Measurements from ENCODE around the gene MAGEA11.
"Not testable (repeated sequence)": the region's sequence is repeated elsewhere in the genome, so short reads cannot be mapped to it uniquely, and the experiment has no call there.

MAGEA11 gene

DNA sequence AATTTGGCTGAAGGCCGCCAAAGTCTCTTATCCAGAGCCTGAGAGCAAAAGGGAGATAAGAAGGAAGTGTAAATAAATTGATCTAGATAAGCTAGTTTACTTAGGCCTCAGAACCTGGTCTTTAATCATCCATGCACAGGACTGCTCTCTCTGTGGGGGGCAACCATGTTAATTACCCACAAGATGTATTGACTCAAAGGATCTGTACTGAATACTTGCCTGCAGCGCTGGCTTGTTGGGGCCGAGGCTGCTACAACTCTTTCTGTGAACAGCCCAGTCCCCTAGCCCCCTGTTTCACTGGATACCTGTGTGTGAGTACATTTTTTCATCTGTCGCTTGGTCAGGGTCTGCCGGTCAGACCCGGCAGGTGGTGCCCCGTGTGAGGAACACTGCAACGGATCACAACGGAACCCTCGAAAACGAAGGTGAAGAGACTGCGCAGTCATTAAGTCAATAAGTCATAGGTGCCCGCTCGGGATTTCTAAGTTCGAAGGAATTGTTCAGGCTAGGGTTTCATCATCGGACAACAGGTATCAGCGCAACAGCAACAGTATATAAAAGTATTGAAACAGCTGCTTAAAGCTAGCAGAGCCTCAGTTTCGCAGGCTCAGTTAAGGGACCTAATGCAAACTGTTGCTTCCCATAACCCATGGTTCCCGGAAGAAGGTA lies 8.3 kb downstream of the MAGEA11 start:
- DNase-seq, result no peak

- DNase-seq, result not testable (repeated sequence)
These were observed 9.4 kb downstream of the MAGEA11 start for GRCh38 chrX:149721241-149721640.

- DNase-seq, result no peak
These were observed 9.9 kb downstream of the MAGEA11 start for GRCh38 chrX:149721778-149722177.

DNA sequence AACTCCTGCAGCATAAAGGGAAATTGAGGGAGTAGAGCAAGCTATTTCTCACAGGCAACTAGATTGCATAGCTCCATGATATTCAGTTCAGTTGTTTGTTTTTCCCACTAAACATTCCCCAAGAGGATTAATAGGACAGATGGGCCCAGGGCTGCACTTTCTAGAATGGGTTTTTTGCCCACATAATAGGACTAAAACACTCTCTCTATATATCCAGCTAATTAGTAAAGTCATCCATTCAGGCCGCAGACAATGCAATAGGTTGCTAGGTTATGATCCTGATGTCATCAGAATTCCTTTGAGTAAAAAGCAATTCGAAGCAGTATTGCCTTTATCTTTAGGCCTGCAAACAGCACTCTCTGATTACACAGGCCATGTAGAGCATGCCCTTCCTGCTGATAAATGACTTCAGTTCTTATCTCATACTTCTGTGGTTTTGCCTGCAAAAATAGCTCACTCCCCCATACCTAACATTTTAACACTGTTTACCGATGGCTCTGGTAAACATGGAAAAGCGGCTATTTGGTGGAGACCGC lies 11.8 kb downstream of the MAGEA11 start:
- DNase-seq, result not testable (repeated sequence)

- DNase-seq, result not testable (repeated sequence)
These were observed 15.4 kb downstream of the MAGEA11 start for GRCh38 chrX:149727308-149727707.

GRCh38 chrX:149742269-149742668 lies 30.4 kb downstream of the MAGEA11 start:
- DNase-seq, result not testable (repeated sequence)

DNA sequence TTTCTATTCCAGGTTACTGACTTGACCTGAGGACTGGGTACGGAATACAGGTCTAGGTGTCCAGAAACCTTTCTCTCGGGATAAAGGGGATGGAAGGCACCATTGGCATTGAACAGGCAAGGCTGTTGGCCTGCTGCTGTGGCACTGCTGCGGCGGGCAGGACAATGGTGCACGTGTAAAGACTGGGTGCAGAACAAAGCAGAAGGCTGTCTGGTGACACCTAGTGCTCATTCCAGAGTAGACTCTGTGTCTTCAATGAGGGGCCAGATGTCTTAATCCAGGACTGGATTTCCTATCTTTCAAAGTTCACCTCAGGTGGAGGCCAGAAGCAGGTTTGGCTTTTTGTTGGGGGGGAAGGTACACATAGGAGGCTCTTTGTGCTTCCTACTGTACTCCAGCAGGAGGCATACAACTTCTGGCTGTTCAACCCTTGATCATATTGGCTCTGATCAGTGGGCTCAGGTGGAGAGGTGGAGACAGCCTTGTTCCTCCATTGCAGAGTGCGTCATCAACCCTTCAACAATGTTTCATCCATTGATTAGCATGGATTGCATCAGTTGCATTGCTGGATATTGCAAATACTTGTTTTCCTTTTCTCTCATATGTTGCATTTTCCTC lies 34.6 kb downstream of the MAGEA11 start:
- not testable (repeated sequence) for DNase-seq

DNA sequence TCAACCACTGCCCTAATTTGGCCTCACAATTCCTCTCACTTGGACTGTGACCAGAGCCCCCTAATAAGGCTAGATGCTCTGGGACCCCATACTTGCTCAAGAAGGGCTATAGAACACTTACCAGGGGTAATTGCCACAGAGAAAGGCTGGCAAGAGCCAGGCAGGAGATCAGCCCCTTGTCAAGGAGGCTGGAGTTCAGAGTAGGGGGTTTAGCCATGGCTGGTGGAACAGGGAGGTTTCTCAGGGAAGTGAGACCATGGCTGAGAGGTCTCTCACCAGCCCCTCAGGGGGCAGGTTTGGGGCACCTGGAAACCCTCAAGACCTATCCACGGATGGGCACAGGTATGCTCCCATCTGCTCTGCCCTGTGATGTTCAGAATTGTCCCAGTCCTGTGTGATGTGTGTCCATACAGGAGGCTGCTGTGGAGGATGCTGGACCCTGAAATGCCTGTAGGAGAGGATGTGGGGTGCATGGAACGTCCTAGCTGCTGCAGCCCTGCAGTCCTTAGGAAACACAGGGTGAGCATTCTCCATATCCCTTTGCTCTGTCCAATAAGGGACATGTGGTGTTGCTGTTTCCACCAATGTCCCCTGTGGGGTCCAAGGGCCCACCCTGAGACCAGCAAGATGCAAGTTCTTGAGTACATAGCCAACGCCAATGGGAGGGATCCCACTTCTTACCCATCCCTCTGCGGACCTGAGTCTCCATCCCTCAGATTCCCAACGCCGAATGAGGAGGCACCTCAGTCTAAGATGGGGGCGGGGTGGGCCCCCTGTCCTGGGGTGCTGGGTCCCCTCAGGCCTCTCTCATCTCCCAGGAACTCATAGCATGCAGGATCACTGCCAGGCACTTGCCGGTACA lies 45.6 kb downstream of the MAGEA11 start:
- DNase-seq, result no peak

- no peak for DNase-seq
These were observed 46.3 kb downstream of the MAGEA11 start for GRCh38 chrX:149758068-149758714.

GRCh38 chrX:149758715-149759078 lies 46.8 kb downstream of the MAGEA11 start:
- DNase-seq, result not testable (repeated sequence)

DNA sequence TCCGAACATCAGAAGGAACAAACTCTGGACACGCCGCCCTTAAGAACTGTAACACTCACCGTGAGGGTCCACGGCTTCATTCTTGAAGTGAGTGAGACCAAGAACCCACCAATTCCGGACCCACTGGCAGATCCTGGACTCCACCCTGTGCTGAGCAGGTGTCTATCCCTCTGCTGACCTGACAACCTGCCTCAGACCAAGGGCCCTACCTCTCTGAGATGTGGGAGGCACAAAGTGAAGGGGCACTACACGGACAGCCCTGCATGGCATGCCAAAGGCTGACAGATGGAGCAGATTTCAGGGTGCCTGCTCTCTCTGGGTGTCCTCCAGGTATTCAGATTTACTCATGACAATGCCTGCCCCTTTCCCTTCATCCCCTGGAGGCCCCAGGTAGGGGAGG lies 48.0 kb downstream of the MAGEA11 start:
- no peak for DNase-seq

- DNase-seq, result no peak
These were observed 49.1 kb downstream of the MAGEA11 start for GRCh38 chrX:149760965-149761364.

GRCh38 chrX:149761858-149762674 lies 50.2 kb downstream of the MAGEA11 start:
- DNase-seq, result not testable (repeated sequence)

GRCh38 chrX:149762696-149763614 lies 51.1 kb downstream of the MAGEA11 start:
- no peak for DNase-seq

Measured in activated CD8-positive, alpha-beta memory T cell treated with anti-CD3 and anti-CD28 coated beads, Interleukin-2, amount 50 U/mL, for 48 hours (primary cell).